HG03025 (cell line): Measurements from ENCODE around the gene EGLN1.
"Not testable (repeated sequence)": the region's sequence is repeated elsewhere in the genome, so short reads cannot be mapped to it uniquely, and the experiment has no call there.

Source experiments
- ATAC-seq: cut with Tn5 transposase; IDR thresholded peaks from one replicate; pipeline ENCODE4 v1.9.1; 2021; ENCODE audit warnings: mild to moderate bottlenecking, moderate library complexity; ENCODE audit not compliant: unreplicated experiment, low FRiP score

EGLN1 gene

GRCh38 chr1:231372501-231372900 is 49.6 kb downstream of the EGLN1 start:
- ATAC-seq, result no peak

GRCh38 chr1:231369282-231369681 is 52.8 kb downstream of the EGLN1 start:
- ATAC-seq, result no peak

GRCh38 chr1:231364192-231364591 is 57.9 kb downstream of the EGLN1 start:
- ATAC-seq, result no peak

GRCh38 chr1:231363624-231364023 is 58.5 kb downstream of the EGLN1 start:
- no peak for ATAC-seq

- ATAC-seq, result no peak
Measured at GRCh38 chr1:231362325-231362724, 59.8 kb downstream of the EGLN1 start.

- ATAC-seq, result no peak
Measured at GRCh38 chr1:231359113-231359512, 63.0 kb downstream of the EGLN1 start.

GRCh38 chr1:231357831-231358354 is 64.2 kb downstream of the EGLN1 start:
- no peak for ATAC-seq

- no peak for ATAC-seq
Measured at GRCh38 chr1:231357187-231357772, 64.8 kb downstream of the EGLN1 start.

GRCh38 chr1:231355171-231355570 is 66.9 kb downstream of the EGLN1 start:
- ATAC-seq, result no peak

- ATAC-seq, result no peak
Measured at GRCh38 chr1:231354330-231355020, 67.6 kb downstream of the EGLN1 start.

- no peak for ATAC-seq
Measured at GRCh38 chr1:231353086-231353485, 69.0 kb downstream of the EGLN1 start.

GRCh38 chr1:231351816-231352215 is 70.3 kb downstream of the EGLN1 start:
- ATAC-seq, result no peak

- not testable (repeated sequence) for ATAC-seq
Measured at GRCh38 chr1:231348856-231349255, 73.2 kb downstream of the EGLN1 start.

- ATAC-seq, result no peak
Measured at GRCh38 chr1:231348442-231348841, 73.6 kb downstream of the EGLN1 start.

GRCh38 chr1:231347961-231348360 is 74.1 kb downstream of the EGLN1 start:
- no peak for ATAC-seq

GRCh38 chr1:231340328-231341013 is 81.6 kb downstream of the EGLN1 start:
- no peak for ATAC-seq

- ATAC-seq, result peak; percentile 56
Measured at GRCh38 chr1:231338270-231339128, 83.6 kb downstream of the EGLN1 start, which contains the start of gene SPRTN. SPRTN (plus strand) TSS chr1:231338293; CDS start chr1:231338384, 91 bp downstream.

- ATAC-seq, result peak; percentile 77
Measured at GRCh38 chr1:231337472-231338269, 84.4 kb downstream of the EGLN1 start, which contains the start of gene EXOC8. EXOC8 (minus strand) TSS chr1:231337852; CDS start chr1:231337745, 107 bp downstream.

GRCh38 chr1:231337043-231337471 is 85.0 kb downstream of the EGLN1 start:
- ATAC-seq, result peak; percentile 6
